GM18861 (cell line): ENCODE measurements around the gene PTPN14.

Experiments
- ATAC-seq: cut with Tn5 transposase; IDR thresholded peaks from one replicate; pipeline ENCODE4 v1.9.1; 2021; ENCODE audit not compliant: unreplicated experiment

PTPN14 gene

GRCh38 chr1:214458541-214458940 is 92.9 kb downstream of the PTPN14 start:
- ATAC-seq, result no peak

DNA sequence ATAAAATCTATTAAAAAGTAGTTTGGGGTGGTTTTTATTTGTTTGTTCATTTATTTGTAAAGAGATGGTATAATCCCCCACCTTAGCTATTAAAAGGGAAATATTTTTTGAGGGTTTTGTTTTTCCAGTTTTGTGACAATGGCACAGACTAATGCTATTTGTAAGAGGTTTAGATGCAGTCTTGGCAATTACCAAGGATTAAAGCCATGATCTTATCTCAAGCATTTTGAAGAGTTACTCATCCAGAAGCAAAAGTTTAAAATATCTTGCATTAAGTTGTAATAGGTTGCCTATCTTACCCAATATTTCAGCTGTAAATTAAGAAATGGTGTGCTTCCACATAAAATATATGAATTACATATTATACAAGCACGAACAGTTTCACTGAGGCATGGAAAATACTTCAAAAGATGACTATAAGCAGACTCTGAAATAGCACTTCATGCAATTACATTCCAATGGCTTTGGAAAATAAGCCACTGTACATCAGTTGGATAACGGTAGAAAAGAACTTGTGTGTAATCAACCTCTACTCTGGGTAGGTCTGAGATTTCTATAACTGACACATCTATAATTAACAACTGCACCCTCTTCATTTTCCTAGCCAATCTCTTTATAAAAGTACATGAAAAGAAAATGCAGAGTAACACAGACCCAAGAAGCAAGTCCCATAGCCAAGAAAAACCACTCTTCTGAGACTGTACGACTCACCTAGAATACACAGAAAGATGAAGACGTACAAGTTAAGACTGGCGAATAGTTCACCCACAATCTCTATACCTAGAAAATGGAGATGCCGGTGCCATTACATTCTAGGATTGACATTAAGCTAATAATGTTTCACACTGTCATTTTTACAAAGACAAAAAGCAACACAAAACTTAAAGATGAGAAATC is 95.2 kb downstream of the PTPN14 start:
- no peak for ATAC-seq

DNA sequence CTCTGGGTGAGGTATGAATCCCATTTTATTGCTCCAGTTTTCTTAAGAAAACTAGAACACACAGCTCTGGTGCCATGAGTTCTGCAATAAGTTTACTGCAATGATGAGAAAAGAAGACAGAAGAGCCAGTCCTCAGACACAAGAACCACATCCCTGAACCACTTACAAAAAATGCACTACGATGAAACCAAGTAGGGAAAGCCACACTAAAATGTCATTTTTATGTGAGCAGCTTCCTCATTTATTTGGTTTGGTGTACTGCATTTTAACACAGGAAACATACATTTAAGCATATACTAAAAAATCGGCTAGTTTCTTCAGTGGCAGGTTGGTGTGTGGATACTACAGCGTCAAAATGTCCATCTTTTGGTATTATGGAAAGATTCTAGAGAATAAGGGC is 95.9 kb downstream of the PTPN14 start:
- ATAC-seq, result no peak

DNA sequence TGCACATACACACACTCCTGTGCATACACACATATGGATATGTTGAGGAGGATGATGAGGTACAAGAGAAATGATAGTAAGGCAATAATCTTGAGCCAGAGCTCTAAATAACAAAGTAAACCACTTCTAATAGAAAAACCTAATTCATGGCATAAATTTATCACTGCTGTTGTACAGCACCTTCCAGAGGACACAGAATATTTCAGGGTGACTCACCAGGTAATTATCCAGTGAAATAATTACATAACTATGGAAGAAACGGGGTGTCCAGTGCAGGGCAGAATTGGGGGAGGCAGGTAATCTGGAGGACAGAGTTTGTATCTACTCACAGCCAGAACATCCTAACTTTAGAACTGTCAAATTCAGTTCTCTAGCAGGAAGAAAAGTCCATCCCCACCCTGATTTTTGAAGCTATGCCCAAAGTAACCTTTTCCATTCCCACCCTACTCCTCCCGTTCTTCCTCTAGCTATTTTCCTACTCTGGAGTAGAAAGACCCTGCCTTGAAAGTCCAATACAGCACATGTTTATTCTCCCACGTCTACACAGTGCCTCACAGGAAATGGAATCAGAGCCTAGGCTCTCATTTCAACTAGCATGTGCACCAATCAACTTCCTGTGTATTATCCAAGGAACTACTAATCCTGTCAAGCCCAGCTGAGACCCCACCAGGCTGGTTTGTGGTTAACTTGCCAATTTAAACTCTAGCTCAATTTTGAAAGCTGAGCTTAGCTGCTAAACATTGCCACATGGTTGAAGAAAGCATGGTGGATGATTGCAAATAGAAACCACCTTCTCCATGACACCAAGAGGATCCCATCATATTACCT is 96.6 kb downstream of the PTPN14 start:
- ATAC-seq, result no peak

GRCh38 chr1:214453109-214453722 is 98.2 kb downstream of the PTPN14 start:
- ATAC-seq, result no peak

DNA sequence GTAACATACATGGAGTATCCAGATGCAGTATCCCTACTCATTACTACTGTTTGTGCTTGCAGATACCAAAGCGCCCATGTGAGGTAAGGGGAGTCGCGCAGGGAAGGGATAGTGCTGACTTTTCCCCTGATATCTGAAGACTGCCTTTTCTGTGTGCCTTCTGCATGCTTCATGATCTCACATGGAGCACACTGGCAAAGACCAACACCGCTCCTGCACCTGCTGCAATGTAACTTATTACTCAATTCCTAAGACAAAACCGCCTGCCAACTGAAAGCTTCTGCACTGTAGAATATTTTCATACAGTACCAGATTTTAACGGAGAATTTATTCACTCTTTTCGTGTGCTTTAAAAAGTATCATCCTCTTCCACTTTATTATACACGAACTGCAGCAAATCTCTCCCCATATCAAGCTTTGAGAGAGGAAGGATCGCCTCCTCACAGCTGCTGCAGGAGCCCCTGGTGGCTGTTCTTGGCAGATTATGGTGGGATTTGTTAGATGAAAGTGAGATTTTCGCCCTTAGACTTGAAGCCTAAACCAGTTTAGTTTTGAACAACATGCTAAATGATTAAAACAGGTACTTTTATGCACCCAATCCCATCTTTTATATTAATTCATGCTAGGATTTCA is 99.1 kb downstream of the PTPN14 start:
- ATAC-seq, result no peak

GRCh38 chr1:214451596-214451995 is 99.8 kb downstream of the PTPN14 start:
- no peak for ATAC-seq

DNA sequence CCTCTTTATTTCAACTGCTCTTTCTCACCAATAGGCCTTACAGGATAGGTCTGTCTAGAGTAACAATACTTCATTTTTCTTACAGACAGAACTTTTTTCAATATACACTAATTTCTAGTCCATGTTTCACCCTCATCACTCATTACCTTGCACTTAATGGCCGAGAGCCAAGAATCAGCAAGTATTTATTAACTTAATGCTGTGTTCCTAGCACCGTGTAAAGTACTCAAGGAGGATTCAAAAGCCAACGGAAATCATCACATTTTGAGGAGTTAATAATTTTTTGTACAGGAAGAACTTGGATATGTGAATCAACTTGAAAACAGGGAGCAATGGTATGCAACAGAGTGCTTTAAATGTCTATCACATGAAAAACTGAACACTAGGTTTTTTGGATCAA is 102.0 kb downstream of the PTPN14 start:
- no peak for ATAC-seq

DNA sequence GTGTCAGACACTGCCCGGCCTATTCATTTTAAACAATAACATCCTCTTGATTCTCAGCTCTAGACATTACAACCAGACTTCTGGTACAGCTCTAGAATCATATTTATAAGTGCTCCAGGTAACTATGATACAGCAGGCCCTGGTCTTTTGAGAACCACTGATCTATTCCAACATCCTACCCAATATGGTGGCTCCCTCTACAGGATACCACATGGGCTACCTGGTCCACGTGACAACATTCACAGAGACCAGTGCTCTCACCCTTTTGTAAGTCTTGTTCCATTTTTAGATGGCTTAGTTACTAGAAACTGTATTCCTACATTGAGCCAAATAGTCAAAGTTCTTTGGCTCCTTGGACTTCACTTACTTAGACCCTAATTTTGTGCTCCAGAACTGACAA is 102.9 kb downstream of the PTPN14 start:
- ATAC-seq, result no peak

GRCh38 chr1:214447557-214447871 is 103.9 kb downstream of the PTPN14 start:
- no peak for ATAC-seq

- no peak for ATAC-seq
Measured at GRCh38 chr1:214446772-214447556, 104.4 kb downstream of the PTPN14 start.

GRCh38 chr1:214445831-214446614 is 105.4 kb downstream of the PTPN14 start:
- no peak for ATAC-seq

DNA sequence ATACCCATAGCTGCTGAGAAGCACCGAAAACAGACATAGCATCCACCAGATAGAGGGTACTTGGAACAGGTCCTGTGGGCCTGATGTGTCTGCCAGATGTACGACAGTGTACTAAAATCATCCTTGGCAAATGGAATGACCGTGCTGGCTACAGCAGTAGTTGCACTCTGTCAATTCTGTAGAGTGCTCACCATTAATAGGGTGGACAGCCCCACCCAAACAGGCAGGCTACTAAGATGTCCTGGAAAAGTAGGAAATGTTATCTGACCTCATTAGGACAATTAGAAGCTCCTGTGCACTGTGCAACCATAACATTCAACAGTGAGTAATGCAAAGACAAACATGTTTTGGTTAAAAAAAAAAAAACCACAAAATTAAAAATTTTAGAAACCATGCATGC is 106.2 kb downstream of the PTPN14 start:
- ATAC-seq, result no peak

GRCh38 chr1:214444182-214444939 is 107.0 kb downstream of the PTPN14 start:
- no peak for ATAC-seq

DNA sequence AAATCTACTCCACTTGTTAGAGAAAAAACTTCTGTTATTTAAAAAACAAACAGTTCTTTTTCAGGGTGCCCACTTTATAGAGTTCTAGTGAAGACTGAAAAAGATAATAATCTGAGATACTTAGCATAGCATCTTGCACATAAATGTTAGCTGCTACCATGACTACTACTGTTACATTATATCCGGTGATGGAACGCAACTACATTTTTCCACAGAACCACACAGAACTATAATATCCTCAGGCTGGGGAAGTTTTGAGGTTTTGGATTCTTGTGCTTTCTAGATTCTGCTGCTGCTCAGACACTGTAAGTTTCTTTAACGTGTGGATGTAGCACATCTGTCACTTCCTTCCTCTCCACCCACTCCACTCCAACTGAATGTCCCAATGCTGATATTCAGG is 110.3 kb downstream of the PTPN14 start:
- no peak for ATAC-seq

DNA sequence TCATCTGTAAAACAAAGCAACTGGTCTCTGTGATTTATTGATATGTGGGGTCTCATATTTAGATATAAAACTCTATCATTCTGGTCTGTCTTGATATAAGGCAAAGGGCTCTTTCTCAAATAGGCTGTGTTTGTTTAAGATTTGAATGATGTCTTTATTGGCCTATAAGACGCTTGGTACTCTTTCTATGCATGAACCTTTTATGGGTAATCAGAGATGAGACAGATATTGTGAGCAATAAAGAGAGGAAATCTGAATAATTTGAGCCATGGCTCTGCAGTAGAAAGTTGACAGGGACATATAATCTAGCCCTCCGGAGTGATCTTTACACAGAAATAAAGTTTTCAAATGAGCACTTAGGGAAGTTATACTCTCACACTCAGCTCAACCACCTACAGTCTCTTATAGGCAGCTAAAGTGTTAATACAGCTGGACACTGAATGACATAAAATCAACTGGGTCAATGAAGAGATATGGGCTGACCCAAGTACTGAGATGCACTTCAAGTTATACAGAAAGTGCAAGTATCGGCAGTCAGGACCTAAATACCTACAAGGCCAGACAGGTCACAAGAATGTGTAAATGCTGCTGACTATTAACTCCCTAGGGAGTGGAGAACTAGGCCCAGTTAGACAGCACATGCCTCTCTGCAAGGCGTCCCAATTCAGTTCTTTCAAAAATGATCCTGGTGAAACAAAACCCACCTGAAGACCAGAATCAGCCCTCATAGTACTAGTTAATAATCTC is 111.0 kb downstream of the PTPN14 start:
- ATAC-seq, result no peak

- ATAC-seq, result peak; percentile 75
Measured at GRCh38 chr1:214439352-214440119, 111.9 kb downstream of the PTPN14 start.

DNA sequence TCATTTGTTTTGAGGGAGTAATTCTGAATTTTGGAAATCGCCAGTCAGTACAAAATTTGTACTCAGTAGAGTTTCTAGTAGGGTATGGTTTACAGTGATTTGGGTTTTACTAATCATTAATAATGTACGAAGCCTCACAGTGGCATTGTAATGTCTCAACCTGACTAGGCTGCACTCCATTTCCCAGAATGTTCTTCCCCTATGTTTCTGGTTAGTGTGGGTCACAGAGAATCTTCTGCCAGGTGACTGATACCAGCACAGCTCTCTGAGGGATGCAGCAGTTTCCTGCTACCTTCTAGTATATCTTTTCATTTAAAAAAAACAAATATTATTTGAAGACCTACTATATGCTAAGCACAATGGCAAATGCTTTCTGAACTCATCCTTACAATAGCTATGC is 112.9 kb downstream of the PTPN14 start:
- ATAC-seq, result peak; percentile 28
